BE2C (cell line): Measurements from ENCODE around the gene BCL7C.
A peak's percentile ranks its signal among the peaks of the same experiment; 100 is the strongest.

Experiments used
- DNase-seq: peaks from one replicate; pipeline ENCODE4 v3.0.0-alpha.2; 2020
- H3K27me3 ChIP-seq: fragments of 250-450 bp; sonication (Bioruptor Pico); 2 replicates; pipeline ENCODE4 v1.5.1; 2020; ENCODE audit warnings: mild to moderate bottlenecking
- H3K36me3 ChIP-seq: fragments of 250-450 bp; sonication (Bioruptor Pico); 2 replicates; pipeline ENCODE4 v1.5.1; 2020; ENCODE audit warnings: mild to moderate bottlenecking
- H3K4me1 ChIP-seq: fragments of 250-450 bp; sonication (Bioruptor Pico); 2 replicates; pipeline ENCODE4 v1.5.1; 2020
- H3K4me3 ChIP-seq: 2 replicates; pipeline ENCODE4 v1.5.1; 2011; ENCODE audit warnings: low read depth, low read length
- H3K9me3 ChIP-seq: fragments of 250-450 bp; sonication (Bioruptor Pico); 2 replicates; pipeline ENCODE4 v1.5.1; 2020
- TF ChIP-seq, protein P1 (sequence below): IDR thresholded peaks from 2 replicates; pipeline ENCODE4 v1.5.1; 2012; ENCODE audit warnings: mild to moderate bottlenecking, low read depth, low read length

The BCL7C gene

DNA sequence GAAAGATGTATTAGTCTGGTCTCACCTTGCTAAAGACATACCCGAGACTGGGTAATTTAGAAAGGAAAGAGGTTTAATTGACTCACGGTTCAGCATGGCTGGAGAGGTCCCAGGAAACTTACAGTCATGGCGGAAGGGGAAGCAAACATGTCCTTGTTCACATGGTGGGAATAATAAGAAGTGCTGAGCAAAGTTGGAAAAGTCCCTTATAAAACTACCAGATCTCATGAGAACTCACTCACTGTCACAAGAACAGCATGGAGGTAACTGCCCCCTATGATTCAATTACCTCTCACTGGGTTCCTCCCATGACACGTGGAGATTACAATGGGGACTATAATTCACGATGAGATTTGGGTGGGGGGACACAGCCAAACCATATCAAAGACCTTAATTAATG is 53.3 kb downstream of the BCL7C start:
- Histone ChIP-seq H3K4me3 (no peak overlapping the region), H3K36me3 (no peaks in the 10 kb centered on the region), H3K4me1 (no peaks in the 10 kb centered on the region; the same call in 1 of the 2 replicates), H3K9me3 (no peaks in the 10 kb centered on the region), H3K27me3 (no peaks in the 10 kb centered on the region)
- no peak for DNase-seq
- TF ChIP-seq, protein P1, sequence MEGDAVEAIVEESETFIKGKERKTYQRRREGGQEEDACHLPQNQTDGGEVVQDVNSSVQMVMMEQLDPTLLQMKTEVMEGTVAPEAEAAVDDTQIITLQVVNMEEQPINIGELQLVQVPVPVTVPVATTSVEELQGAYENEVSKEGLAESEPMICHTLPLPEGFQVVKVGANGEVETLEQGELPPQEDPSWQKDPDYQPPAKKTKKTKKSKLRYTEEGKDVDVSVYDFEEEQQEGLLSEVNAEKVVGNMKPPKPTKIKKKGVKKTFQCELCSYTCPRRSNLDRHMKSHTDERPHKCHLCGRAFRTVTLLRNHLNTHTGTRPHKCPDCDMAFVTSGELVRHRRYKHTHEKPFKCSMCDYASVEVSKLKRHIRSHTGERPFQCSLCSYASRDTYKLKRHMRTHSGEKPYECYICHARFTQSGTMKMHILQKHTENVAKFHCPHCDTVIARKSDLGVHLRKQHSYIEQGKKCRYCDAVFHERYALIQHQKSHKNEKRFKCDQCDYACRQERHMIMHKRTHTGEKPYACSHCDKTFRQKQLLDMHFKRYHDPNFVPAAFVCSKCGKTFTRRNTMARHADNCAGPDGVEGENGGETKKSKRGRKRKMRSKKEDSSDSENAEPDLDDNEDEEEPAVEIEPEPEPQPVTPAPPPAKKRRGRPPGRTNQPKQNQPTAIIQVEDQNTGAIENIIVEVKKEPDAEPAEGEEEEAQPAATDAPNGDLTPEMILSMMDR = no peak

DNA sequence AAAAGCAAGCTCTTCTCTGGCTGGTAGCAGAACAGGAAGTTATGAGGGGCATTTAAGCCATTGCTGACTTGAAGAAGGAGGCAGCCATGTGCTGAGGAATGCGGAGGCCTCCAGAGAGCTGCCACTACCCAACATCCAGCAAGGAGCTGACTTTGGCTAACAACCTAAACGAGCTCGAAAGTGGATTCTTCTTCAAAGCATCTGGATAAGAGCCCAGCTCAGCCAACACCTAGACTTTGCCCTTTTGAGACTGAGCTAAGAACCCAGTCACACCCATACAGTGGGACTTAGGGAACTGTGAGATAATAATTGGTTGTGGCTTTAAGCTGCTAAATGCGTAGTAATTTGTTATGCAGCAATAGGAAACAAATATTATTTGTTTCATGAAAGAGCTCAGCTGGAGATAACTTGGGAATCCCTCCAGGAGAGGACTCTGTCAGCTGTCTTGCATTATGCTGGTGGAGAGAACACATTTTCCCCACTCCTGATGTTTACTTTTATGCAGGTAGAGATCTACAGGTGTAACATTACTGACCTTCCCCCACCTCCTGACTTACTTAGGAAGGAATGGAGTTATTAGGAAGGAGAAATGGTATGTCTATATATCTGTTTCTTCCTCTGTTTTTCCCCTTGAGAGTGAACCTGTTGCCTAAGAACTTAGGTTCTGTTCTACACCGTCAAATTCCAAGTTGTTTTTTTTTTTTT is 54.2 kb downstream of the BCL7C start:
- TF ChIP-seq, protein P1 = no peak
- H3K4me3 ChIP-seq = no peak overlapping the region
- H3K27me3 ChIP-seq = no peaks in the 10 kb centered on the region
- DNase-seq = no peak
- H3K9me3 ChIP-seq = no peaks in the 10 kb centered on the region
- H3K4me1 ChIP-seq = no peaks in the 10 kb centered on the region
- no peaks in the 10 kb centered on the region for H3K36me3 ChIP-seq

DNA sequence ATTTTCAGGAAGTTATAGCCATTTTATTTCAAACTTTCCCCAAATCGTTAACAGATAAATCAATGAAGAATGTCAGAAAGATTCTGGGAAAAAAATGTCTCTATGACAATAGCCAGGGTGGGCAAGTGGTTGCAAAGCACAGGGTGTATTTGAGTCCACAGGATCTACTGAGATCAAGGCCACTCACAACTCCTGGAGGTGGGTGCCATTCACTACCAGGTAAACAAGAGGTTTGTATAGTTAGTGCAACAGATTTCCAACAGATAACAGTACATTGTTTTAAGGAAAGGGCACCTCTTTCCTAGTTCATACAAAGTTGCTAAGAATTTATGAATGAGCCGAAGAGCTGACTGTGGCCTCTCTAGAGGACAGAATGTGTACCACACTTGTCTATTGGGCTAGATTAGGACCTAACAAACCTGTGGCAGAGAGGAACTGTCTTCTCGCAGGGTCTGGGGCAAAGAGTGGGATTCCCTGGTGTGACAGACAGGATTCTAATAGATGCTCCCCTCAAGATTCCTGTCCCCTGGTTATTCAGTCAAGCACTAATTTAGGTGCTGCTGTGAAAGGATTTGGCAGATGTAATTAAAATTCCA is 54.9 kb downstream of the BCL7C start:
- Histone ChIP-seq H3K4me3 (no peak overlapping the region), H3K27me3 (no peaks in the 10 kb centered on the region), H3K4me1 (no peaks in the 10 kb centered on the region), H3K36me3 (no peaks in the 10 kb centered on the region), H3K9me3 (no peaks in the 10 kb centered on the region)
- TF ChIP-seq, protein P1 = 0 out of 2 replicates have a peak, but pooled peaks have one; percentile 8
- DNase-seq = no peak

DNA sequence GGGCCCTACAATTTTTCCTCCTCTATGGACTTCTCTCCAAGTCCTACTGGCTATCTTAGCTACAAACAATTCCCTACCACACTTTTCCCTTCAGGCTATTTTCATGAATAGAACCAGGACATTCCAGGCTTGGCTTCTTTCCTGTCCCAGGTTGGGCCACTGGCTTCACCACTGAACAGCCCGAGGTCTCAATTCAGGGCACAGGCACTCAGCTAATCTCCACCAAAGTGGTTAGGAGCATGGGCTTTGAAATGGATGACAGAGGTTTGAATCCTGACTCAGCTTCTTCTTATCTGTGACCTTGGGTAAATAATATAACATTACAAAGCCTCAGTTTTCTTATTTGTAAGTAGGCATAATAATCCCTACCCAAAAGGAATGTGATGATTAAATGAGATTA is 56.0 kb downstream of the BCL7C start:
- Histone ChIP-seq H3K27me3 (no peaks in the 10 kb centered on the region), H3K4me1 (no peaks in the 10 kb centered on the region), H3K9me3 (no peaks in the 10 kb centered on the region), H3K4me3 (no peak overlapping the region), H3K36me3 (no peaks in the 10 kb centered on the region)
- DNase-seq = no peak
- TF ChIP-seq, protein P1 = no peak
